RWPE2 (cell line): ENCODE results near the gene ALAD.
A peak's percentile ranks its signal among the peaks of the same experiment; 100 is the strongest.
"Not testable (repeated sequence)": the region's sequence is repeated elsewhere in the genome, so short reads cannot be mapped to it uniquely, and the experiment has no call there.

Experiments used
- ATAC-seq: fragments of 200-7000 bp; cut with Tn5 transposase; 3 replicates; pipeline ENCODE4 v1.9.1; 2021; ENCODE audit warnings: low read depth
- DNase-seq: peaks from one replicate; pipeline ENCODE4 v3.0.0-alpha.2; 2020; ENCODE audit warnings: low spot score
- H3K27ac ChIP-seq: fragments of 450-650 bp; 2 replicates; pipeline ENCODE4 v1.5.1; 2017; ENCODE audit warnings: mild to moderate bottlenecking; ENCODE audit not compliant: poor library complexity, severe bottlenecking
- H3K27me3 ChIP-seq: fragments of 250-450 bp; sonication (Bioruptor Pico); 2 replicates; pipeline ENCODE4 v1.5.1; 2021; ENCODE audit warnings: mild to moderate bottlenecking, moderate library complexity; ENCODE audit not compliant: insufficient read depth, poor library complexity, severe bottlenecking
- H3K36me3 ChIP-seq: fragments of 250-450 bp; sonication (Bioruptor Pico); 2 replicates; pipeline ENCODE4 v1.5.1; 2020; ENCODE audit warnings: low read depth, mild to moderate bottlenecking, moderate library complexity
- H3K4me1 ChIP-seq: fragments of 250-450 bp; sonication (Bioruptor Pico); 2 replicates; pipeline ENCODE4 v1.5.1; 2021; ENCODE audit warnings: mild to moderate bottlenecking, moderate library complexity; ENCODE audit not compliant: insufficient read depth, poor library complexity, severe bottlenecking
- H3K4me3 ChIP-seq: fragments of 250-450 bp; sonication (Bioruptor Pico); 2 replicates; pipeline ENCODE4 v1.5.1; 2021; ENCODE audit warnings: mild to moderate bottlenecking, moderate library complexity; ENCODE audit not compliant: severe bottlenecking
- H3K9me3 ChIP-seq: fragments of 250-450 bp; sonication (Bioruptor Pico); 2 replicates; pipeline ENCODE4 v1.5.1; 2021; ENCODE audit warnings: mild to moderate bottlenecking, moderate library complexity; ENCODE audit not compliant: severe bottlenecking
- TF ChIP-seq, protein P1 (sequence below): fragments of 450-650 bp; IDR thresholded peaks from one replicate; pipeline ENCODE4 v1.5.1; 2017; ENCODE audit warnings: mild to moderate bottlenecking, moderate library complexity; ENCODE audit not compliant: poor library complexity, severe bottlenecking

The ALAD gene

GRCh38 chr9:113401027-113401792 lies at the start of gene ALAD:
Gene ALAD (minus strand): TSS chr9:113401284. CDS start chr9:113393559, 7,725 bp downstream.
- H3K9me3 ChIP-seq = no peaks in the 10 kb centered on the region
- no peaks in the 10 kb centered on the region for H3K27me3 ChIP-seq
- H3K36me3 ChIP-seq = no peaks in the 10 kb centered on the region
- TF ChIP-seq, protein P1, sequence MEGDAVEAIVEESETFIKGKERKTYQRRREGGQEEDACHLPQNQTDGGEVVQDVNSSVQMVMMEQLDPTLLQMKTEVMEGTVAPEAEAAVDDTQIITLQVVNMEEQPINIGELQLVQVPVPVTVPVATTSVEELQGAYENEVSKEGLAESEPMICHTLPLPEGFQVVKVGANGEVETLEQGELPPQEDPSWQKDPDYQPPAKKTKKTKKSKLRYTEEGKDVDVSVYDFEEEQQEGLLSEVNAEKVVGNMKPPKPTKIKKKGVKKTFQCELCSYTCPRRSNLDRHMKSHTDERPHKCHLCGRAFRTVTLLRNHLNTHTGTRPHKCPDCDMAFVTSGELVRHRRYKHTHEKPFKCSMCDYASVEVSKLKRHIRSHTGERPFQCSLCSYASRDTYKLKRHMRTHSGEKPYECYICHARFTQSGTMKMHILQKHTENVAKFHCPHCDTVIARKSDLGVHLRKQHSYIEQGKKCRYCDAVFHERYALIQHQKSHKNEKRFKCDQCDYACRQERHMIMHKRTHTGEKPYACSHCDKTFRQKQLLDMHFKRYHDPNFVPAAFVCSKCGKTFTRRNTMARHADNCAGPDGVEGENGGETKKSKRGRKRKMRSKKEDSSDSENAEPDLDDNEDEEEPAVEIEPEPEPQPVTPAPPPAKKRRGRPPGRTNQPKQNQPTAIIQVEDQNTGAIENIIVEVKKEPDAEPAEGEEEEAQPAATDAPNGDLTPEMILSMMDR = peak; percentile 98
- H3K27ac ChIP-seq = no peak within 1 kb of the TSS
- peak within 1 kb of the TSS; percentile 65 for H3K4me3 ChIP-seq
- ATAC-seq = peak; percentile 98
- DNase-seq = peak; percentile 97
- H3K4me1 ChIP-seq = no peaks in the 10 kb centered on the region

- TF ChIP-seq, protein P1 = no peak
- Histone ChIP-seq H3K4me1 (no peaks in the 10 kb centered on the region), H3K4me3 (no peak overlapping the region), H3K9me3 (no peaks in the 10 kb centered on the region), H3K36me3 (no peaks in the 10 kb centered on the region), H3K27me3 (no peaks in the 10 kb centered on the region), H3K27ac (no peak overlapping the region)
- DNase-seq = no peak
- ATAC-seq = no peak
Measured at GRCh38 chr9:113449376-113449775, 48.3 kb upstream of the ALAD start.

- ATAC-seq (no peak), DNase-seq (no peak)
- Histone ChIP-seq H3K27ac (no peak overlapping the region), H3K9me3 (no peaks in the 10 kb centered on the region), H3K36me3 (no peaks in the 10 kb centered on the region), H3K4me1 (no peaks in the 10 kb centered on the region), H3K27me3 (no peaks in the 10 kb centered on the region), H3K4me3 (no peak overlapping the region)
- TF ChIP-seq, protein P1 = peak; percentile 76
Measured at GRCh38 chr9:113446323-113446740, 45.2 kb upstream of the ALAD start.

DNA sequence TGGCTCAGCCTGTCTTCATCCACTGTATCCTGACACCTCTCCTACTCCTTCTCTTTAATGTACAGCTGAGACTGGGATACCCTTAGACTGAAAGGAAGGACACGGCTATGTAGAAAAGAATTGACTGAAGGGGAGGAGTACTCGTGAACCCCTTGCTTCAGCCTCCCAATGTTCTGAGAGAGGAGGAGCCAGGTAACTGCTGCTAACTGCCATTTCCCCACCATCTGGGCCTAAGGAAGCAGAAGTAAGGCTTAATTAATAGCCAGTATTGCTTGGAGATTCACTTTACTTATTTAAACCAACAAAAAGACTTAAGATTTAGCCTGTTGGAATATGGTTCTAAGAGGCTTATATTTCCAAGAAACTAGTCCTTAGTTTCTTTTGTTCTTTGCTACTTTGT lies 43.7 kb upstream of the ALAD start:
- Histone ChIP-seq H3K4me1 (no peaks in the 10 kb centered on the region), H3K27ac (no peak overlapping the region), H3K36me3 (no peaks in the 10 kb centered on the region), H3K27me3 (no peaks in the 10 kb centered on the region), H3K9me3 (no peaks in the 10 kb centered on the region), H3K4me3 (no peak overlapping the region)
- no peak for DNase-seq
- no peak for ATAC-seq
- TF ChIP-seq, protein P1 = no peak

- H3K9me3 ChIP-seq, H3K36me3 ChIP-seq, DNase-seq, ATAC-seq, H3K4me1 ChIP-seq, H3K27me3 ChIP-seq, H3K27ac ChIP-seq, H3K4me3 ChIP-seq: not testable (repeated sequence)
Measured at GRCh38 chr9:113437716-113438115, 36.6 kb upstream of the ALAD start.
